HG02759 (cell line): ENCODE data around the gene TIMM9.
"Not testable (repeated sequence)": the region's sequence is repeated elsewhere in the genome, so short reads cannot be mapped to it uniquely, and the experiment has no call there.

Experiments
- ATAC-seq: cut with Tn5 transposase; IDR thresholded peaks from one replicate; pipeline ENCODE4 v1.9.1; 2021; ENCODE audit warnings: mild to moderate bottlenecking, moderate library complexity; ENCODE audit not compliant: unreplicated experiment

Gene TIMM9

GRCh38 chr14:58427281-58428117, at the start of gene TIMM9, which contains the start of gene KIAA0586:
Gene TIMM9, minus strand, starts transcription at chr14:58427531. Its CDS starts 15,586 bp downstream, at chr14:58411945.
Gene KIAA0586, plus strand, starts transcription at chr14:58427719. Its CDS starts 546 bp downstream, at chr14:58428265.
- peak; percentile 91 for ATAC-seq

GRCh38 chr14:58476320-58476719, 49.0 kb upstream of the TIMM9 start:
- ATAC-seq: no peak

GRCh38 chr14:58469309-58469708, 42.0 kb upstream of the TIMM9 start:
- ATAC-seq: no peak

- ATAC-seq: no peak
Observed at GRCh38 chr14:58467575-58467974, 40.2 kb upstream of the TIMM9 start.

GRCh38 chr14:58466459-58466858, 39.1 kb upstream of the TIMM9 start:
- ATAC-seq: no peak

GRCh38 chr14:58465421-58465820, 38.1 kb upstream of the TIMM9 start:
- ATAC-seq: no peak

- no peak for ATAC-seq
Observed at GRCh38 chr14:58464652-58465051, 37.3 kb upstream of the TIMM9 start.

- ATAC-seq: no peak
Observed at GRCh38 chr14:58463147-58463546, 35.8 kb upstream of the TIMM9 start.

- no peak for ATAC-seq
Observed at GRCh38 chr14:58460772-58461171, 33.4 kb upstream of the TIMM9 start.

- no peak for ATAC-seq
Observed at GRCh38 chr14:58455593-58456265, 28.4 kb upstream of the TIMM9 start.

- no peak for ATAC-seq
Observed at GRCh38 chr14:58444627-58445026, 17.3 kb upstream of the TIMM9 start.

GRCh38 chr14:58439476-58439875, 12.1 kb upstream of the TIMM9 start:
- ATAC-seq: no peak

- ATAC-seq: no peak
Observed at GRCh38 chr14:58430156-58430555, 2.8 kb upstream of the TIMM9 start.

- ATAC-seq: no peak
Observed at GRCh38 chr14:58428118-58428683, 870 bp upstream of the TIMM9 start.

- peak; percentile 49 for ATAC-seq
Observed at GRCh38 chr14:58426670-58427280, 556 bp downstream of the TIMM9 start.

GRCh38 chr14:58416934-58417333, 10.4 kb downstream of the TIMM9 start:
- not testable (repeated sequence) for ATAC-seq

GRCh38 chr14:58415636-58416547, 11.4 kb downstream of the TIMM9 start:
- no peak for ATAC-seq

GRCh38 chr14:58414845-58415244, 12.5 kb downstream of the TIMM9 start:
- ATAC-seq: no peak

- no peak for ATAC-seq
Observed at GRCh38 chr14:58408681-58409215, 18.6 kb downstream of the TIMM9 start.

GRCh38 chr14:58401587-58401986, 25.7 kb downstream of the TIMM9 start:
- no peak for ATAC-seq
